NCI-H460 (cell line): ENCODE measurements around the gene ZNF236. TPM values are rescaled to one million over a fixed set of nuclear protein-coding genes. Genes with fewer than 3 reads are reported as not detected.

Experiments
- DNase-seq: peaks from one replicate; pipeline ENCODE4 v3.0.0-alpha.2; 2016; ENCODE audit warnings: low read depth; ENCODE audit errors: extremely low read depth
- total RNA-seq: library from RNA; depleted of rRNA; stranded (reverse); fragments of >200 nt; shearing (Covaris generic); gene quantifications from 2 replicates; pipeline ENCODE4 v1.2.3, GENCODE V29; 2014

ZNF236 gene
- total RNA-seq, 1 experiment from 2014 or later: 4.7 TPM

DNA sequence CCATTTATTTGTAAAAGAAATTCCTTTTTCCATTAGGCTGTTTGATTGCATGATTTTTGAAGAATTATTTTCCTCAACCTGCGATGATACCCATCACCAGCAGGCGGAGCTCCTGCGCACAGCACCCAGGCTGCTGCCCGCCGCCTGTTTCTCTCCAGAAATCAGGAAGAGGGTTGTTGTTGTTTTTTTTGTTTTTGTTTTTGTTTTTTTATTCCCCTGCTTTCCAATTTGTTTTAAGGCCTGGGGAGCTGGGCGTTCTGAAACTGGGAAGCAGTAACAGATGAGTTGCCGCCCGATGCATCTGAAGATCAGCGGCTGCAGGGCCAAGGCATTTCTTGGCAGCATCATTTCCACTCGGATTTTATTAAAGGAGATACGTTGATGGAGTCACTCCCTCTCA lies 178.2 kb downstream of the ZNF236 start:
- peak; percentile 29 for DNase-seq

DNA sequence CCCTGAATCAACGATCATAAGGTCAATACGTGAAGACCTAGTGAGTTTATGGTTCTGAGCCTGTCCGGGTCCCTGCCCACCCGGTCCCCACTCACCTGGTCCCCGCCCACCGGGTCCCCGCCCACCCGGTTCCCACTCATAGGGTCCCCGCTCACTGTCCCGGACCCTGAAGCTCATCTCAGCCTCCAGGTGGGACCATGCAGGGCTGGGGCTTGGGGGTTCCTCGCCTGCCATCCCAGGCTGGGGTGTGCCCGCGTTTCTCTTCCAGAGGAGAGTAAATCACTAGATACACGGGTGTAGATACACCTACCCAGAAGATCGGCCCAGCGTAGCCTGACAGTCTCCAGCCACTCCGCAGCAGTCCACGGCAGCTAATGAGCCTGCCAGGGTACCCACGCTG lies 178.7 kb downstream of the ZNF236 start:
- DNase-seq: no peak

DNA sequence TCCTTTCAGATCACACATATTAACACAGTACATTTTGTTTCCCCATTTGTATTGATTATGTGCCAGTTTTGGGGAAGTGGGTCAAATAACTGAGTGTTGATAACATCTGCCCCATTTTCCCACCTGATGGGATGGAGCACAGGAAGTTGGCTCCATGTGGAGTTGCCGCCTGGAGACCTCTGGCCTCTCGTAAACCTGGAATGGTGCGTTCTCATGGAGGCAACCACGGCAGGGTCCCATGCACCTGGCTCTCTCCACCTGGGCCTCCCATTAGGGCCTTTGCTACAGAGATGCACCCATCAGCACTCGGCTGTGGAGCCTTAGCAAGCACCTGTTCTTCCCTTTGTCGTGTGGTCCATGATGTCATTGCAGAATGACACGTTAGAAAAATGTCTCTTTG lies 179.6 kb downstream of the ZNF236 start:
- DNase-seq: no peak

DNA sequence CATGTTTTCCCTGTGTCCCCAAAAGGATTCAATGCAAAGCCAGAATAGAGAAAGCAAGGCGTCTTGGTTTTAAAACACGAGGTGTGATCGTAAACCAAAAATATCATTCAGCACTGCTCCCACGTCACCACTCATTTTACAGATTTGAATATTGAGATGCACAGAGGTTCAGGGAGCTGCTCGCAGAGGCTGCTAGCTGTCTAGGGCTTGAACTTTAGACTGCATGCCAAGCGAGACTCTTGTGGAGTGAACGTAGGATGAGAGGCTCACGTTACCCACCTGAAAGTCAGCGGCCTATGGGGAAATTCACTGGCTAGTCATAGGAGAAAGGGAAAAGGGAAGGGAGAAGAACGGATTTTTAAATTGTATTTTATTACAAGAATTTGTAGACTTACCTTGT lies 180.1 kb downstream of the ZNF236 start:
- no peak for DNase-seq

DNA sequence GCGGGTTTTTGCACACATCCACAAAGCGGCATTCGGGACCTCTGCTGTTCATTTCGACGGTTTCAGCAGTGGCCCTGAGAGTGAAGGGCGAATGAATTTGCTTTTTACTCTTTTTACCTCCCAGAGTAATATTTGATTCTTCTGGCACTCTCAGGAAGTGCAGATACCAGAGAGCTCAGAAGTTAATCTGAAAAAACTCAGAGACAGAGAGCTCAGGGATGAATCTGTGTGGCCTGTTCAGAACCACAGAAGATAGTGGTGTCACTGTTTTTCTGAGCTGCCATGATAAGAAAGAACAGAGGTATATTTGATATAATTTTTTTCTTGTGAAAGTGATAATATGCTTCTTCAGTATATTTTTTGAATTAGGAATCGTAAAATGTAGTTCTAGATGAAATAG lies 181.0 kb downstream of the ZNF236 start:
- no peak for DNase-seq

DNA sequence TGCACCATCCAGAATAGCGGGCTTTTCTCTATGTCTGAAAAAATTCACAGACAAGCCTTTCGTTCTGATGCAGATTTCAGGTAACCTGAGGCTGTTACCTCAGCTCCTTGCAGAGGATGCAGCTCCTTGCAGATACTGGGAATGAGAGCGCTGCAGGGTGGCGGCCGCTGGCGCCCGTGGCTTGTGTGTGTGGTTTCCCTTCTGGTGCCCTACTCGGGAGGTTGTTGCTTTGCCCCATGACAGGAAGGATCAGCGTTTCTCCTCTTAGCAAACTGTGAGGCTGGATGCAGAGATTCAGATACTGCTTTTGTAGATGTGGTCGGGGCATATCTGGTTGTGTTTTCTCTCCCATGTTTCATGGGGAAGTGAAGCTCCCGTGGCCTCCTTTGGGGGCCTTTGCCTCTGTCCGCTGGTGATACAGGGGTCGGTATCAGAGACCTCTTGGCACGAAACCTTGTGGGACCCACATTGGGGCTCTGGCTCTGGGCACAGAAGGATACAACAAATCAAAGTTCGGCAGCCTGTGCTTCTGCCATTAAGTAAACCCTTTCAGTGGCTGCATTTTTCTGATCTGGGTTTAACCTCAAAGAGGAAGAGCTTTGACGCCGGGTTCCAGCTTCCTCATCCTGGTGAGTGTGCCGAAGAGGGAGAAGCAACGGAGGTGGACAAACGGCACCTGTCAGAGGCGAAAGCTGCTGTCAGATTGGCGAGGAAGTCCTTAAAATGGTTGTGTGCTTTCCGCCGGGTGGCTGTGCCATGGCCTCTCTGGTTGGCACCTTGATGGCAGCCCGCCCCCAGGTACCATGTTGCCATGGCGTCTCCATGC lies 182.4 kb downstream of the ZNF236 start:
- DNase-seq: no peak

DNA sequence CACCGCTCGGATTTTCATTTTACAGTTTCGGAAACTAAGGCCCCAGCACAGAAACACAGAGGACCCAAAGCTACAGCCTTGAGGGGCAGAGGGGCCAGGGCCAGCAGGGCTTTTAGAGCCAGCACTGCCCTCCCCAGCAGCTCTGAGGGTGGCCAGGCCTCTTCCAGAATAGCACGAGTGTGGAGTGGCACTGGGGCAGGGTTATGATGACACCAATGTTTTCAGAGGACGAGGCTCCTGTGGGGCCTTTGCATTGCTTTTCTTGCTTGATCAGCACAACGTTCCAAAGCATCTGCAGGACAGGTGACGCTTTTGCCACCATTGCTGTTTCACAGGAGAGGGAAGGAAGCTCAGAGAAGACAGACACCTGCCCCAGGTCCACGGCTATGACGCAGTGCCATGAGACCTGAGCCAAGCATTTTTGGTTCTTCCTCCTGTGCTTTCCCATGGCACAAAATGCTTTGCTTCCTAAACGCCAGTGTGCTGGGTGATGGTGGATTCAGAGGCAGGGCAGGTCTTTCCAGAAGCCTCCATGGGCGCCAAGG lies 183.4 kb downstream of the ZNF236 start:
- no peak for DNase-seq

DNA sequence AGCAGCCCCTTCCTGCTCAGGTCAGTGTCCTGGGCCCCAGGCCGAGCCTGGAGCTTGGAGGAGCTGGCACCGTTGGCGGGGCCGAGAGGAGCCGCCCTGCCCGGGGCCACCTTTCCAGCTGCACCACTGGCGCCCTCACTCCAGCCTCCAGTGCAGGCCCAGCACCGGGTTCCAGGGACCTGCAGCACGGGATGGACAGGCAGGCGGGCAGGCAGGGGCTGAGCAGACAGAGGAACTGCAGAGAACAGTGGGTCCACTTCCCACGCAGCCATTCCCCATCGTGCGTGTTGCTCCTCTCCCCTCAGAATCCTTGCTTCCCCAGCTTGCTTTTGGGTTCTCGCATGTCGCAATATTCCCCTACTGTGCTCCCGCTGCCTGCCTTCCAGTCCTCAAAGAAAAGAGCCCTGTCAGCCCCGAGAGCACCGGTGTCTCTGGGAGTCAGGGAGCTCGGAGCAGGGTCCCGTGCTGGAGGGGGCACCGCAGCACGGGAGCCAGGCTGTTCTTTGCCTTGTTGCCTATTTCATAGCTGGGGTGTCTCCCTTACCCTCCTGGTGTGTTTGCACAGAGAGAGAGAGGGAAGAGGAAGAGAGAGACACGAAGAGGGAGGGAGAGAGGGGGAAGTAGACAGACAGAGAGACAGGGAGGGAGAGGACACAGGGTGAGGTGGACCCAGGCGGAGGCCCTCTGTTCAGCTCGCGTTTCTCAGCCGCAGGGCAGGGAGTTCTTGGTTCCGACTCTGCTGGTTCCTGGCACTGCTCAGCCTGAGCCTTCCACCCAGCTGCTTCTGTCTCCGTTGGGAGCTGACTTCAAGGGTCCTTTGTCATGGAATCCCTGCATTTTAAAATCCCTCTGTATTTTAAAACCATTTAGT lies 184.2 kb downstream of the ZNF236 start:
- no peak for DNase-seq

DNA sequence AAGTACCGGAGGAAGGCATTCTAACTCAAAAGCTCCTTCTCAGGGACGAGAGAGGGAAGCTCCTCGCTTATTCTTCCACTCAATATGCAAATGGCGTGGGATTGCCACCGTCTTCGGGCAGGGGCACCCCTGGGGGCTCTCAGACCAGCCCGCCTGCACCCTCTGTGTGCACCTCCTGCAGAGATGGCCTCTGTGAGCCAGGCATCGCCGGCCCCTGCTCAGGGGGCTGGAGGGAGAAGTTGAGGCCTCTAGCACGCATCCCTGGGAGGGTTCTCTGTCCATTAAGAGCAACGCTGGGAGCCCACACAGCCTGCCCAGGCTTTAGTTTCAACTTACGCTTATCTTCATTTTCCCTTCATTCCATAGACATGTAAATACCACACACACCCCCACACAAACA lies 184.9 kb downstream of the ZNF236 start:
- no peak for DNase-seq

DNA sequence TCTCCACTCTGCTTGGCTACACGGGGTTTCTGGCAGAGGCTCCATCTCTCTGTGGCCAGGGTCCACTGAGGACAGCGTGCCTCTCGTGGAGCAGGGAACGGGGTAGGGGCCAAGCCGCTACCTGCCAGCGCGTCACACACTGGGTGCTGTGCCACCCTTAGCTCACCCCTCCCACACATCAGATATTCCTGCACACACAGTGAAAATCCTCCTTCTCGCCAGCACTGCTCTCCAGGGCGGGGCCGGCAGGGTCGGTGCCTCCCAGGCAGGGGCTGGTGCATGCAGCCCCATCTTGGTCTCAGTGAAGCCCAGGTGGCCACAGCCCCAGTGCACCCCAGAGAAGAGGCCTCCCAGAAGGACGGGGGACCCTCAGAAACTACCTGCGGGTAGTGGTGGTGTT lies 185.6 kb downstream of the ZNF236 start:
- DNase-seq: no peak

DNA sequence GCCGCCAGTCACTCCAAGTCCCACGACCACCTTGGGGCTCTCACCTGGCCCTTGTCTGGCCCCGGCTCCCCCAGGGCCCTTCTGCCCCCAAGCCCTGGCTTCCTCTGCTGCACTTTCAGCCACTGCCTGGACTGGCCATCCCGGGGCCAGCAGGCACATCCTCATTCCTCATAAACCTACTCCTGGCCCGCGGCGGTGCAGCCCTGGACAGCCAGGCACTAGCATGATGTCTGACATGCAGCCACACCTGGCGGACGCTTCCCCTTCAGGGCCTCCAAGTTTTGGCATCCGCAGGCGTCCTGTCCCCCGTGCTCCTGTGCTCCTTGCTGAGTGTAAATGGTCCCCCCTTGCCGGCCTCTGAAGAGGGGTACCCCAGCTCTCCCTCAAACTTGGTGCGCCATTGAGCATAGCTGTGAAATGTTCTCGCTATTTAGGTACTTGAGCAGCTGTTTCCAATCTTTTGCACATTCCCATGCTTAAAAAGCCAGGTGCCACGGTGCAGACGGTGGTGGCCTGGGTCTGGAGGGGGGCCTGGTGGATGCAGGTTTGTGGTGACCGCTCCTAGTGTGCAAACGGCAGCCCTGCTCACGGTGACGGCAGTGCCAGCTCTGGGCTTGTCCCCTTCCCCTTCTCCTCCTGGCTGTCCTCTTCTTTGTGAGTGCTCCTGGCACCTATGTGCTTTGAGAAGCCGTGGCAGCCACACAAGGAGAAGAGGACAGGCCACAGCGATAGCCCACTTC lies 186.4 kb downstream of the ZNF236 start:
- no peak for DNase-seq

DNA sequence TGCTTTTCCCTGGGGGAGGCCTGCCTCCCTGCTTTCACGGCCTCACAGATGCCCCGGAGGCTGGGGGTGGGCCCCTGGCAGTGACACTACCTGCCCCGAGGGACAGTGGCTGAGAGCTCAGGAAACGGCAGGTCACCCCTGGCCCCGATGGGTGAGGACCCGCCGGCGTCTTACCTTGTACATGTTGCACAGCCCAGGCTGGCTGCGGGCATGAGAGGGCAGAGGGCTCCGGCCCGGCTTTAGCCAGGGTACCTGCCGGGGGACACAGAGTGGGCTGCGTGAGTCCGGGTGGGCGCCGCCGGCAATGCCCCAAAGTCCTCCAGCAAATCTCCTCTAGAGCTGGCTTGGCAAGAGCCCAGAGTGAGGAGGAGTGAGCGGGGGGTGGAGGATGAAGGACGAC lies 187.3 kb downstream of the ZNF236 start:
- no peak for DNase-seq

DNA sequence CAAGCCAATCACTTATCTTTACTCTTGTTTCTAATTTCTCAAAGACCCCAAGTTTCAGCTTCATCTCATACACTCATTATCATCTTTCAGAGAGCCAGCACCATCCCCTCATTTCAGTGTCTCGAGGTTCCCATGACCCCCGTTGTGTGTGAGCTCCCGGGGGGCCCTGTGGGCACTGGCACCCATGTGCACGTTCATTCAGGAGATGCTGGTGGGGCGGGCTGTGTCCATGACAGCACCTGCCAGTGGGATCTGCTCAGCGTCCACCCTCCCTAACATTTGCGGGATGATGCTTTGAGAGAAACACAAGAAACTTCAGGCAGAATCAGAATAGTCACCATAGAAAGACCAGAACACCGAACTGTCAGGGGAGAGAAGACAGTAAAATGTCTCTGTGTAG lies 189.8 kb downstream of the ZNF236 start:
- DNase-seq: no peak

DNA sequence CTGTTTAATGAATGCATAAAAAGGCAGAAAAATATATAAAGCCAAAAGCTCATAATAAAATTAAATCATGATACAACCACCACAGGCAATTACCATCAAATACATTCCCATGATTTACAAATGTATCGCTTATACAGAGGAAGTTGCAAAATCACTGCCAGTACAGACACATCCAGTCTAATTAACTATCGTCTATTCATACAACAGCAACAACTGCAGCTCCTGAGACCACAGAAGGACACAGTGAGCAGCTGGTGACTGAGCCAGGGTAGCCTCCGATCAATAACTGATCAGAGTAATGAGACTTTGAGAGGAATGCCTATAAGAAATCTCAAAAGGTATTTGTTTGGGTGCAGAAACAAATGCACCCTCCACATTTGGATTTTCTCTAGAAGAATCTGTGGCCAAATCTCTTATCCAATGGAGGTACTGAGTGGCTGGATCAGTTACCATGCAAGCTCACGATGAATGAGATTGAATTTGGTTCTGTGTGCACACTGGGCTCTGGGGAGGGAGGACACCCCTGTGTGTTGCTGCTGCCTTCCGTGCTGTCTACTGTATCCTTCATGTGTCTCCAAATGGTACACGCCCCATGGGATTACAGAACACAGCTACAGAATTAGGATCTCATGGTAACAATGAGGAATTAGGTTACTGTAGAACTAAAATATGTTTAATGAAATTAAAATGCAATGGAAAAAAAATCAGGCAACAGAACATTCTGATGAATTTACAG lies 190.6 kb downstream of the ZNF236 start:
- no peak for DNase-seq

DNA sequence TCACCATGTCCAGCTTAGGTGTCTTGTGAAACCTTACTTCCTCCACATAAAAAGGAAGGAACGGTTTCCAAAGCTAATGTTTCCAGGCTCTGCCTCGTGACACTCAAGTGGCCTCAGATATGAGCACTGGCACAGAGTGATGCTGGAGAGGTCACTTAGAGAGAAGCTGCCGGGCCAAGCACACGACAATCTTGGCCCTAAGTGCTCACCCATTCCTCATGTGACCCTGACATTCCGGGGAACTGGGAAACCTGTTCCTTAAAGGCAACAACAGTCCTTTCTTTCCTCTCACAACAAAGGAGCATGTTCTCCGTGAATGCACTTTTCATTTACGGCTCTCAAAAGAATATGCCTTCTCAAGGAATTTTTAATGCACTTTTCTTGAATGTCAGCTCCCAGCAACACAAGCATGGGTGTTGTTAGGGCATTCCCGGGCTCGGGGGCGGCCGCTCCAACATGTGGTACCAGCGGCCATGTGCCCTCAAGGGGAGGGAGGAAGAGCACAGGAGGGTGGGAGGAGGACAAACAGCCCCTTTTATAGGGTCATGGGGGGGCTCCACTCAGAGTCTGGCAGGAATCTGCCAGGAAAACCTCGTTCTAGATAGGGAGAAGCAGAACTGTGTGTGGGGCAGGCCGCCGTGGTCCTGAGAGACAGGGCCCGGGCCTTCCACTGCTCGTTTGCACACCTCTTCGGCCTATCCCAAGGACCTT lies 191.6 kb downstream of the ZNF236 start:
- no peak for DNase-seq

DNA sequence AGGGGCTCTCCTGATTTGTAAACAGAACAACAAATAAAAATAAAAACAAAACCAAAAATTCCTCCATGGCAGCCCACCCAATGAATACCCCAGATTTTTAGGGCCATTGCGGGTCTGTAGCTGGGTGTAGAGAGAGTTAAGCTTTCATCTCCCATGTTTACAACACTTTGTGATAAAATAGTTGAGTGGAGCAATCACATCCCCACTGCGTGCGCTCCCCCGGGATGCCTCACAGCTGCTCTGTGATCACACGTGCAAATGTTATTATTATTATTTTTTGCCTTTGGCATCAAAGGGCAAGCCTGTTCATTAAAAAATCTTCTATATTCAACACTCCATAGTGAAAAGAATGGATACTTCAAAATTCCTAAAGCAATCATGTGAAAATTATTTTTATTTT lies 192.2 kb downstream of the ZNF236 start:
- no peak for DNase-seq

DNA sequence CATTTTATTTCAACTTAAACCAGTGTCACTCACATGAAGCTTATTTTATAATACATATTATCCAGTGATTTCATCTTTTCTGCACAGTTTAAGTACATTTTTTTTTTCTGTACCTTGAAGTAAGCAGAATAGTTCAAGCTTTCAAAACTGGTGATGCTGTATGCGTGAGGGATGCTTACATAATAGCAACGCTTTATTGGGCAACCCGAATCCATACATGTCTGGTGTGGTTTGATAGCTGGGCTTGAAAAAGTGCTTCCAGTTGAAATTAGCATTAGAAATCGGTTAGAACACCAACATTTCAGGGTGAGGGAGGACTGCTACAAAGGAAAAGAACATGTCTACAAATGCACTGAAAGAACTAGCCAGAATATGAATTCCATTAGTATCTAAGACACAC lies 192.8 kb downstream of the ZNF236 start:
- no peak for DNase-seq

DNA sequence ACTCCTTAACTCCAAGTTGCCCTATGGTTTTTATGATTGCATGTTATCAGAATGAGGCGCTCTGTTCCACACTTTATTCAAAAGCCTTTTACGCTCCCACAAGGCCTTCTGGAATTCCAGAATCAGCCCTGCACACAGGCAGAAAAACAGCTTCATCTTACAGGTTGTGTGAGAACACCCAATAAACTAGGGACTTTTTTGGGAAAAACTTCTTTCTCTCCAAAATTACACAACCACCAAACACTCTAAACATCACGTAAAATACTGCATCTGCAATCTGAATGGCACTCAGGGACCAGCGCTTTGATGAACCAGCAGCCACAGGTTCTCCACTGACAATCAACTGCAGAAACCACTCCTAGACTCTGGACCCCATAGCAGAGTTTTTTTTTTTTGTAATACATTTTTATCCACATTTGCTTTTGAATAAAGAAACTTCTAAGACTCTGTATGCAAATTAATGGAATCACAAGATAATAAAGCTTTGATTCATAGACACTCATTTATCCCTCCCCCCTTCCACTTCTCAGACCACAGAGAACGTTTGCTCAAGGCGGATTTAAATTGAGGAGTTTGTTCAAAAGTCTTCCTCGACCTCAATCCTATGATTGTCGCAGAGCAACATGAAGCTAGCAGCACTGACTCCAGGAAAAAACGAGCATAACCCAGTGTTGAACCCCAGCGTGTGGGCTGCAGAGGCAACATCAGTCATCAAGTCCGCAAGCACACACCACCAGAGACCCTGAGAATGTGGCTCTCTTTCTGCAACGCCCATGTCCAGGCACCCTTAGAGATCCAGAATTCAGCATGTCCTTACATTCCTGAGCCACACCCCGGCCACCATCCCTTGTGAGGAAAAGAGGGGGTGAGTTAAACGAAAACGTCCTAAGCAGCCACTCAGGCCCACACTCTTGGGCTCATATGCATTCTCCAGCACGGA lies 193.7 kb downstream of the ZNF236 start:
- DNase-seq: no peak

DNA sequence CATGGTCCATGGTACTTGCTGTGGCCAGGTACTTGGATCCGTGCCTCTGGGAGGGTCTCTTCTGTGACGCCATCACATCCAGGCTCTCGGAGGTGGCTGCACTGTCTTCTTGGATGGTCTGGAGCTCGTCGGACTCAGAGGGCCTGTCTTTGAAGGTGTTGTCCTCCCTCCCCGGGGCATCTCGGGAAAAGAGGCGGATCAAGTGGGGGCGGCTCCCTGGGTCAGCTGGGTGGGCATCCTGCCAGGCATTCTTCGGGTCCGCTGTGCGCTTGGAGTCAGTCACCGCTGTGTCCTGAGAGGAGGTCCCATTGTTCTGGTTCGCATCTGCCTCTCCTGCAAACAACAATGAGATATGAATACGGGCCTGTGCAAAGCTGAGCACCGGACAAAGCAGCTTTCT lies 194.6 kb downstream of the ZNF236 start:
- DNase-seq: no peak
